GM21528 (cell line): ENCODE measurements around the gene LILRB3.
"Not testable (repeated sequence)": the region's sequence is repeated elsewhere in the genome, so short reads cannot be mapped to it uniquely, and the experiment has no call there.

ENCODE experiments used
- ATAC-seq: cut with Tn5 transposase; IDR thresholded peaks from one replicate; pipeline ENCODE4 v1.9.1; 2021; ENCODE audit warnings: mild to moderate bottlenecking, moderate library complexity; ENCODE audit not compliant: unreplicated experiment, low FRiP score

The LILRB3 gene

GRCh38 chr19:54214734-54215133 lies 8.1 kb downstream of the LILRB3 start:
- not testable (repeated sequence) for ATAC-seq

- ATAC-seq = not testable (repeated sequence)
Measured at GRCh38 chr19:54214217-54214616, 8.6 kb downstream of the LILRB3 start.

GRCh38 chr19:54211235-54211634 lies 11.6 kb downstream of the LILRB3 start:
- no peak for ATAC-seq

GRCh38 chr19:54209811-54210494 lies 12.9 kb downstream of the LILRB3 start:
- no peak for ATAC-seq

- no peak for ATAC-seq
Measured at GRCh38 chr19:54209058-54209810, 13.6 kb downstream of the LILRB3 start.

GRCh38 chr19:54208784-54209057 lies 14.1 kb downstream of the LILRB3 start:
- no peak for ATAC-seq

- no peak for ATAC-seq
Measured at GRCh38 chr19:54207983-54208783, 14.6 kb downstream of the LILRB3 start.

- ATAC-seq = no peak
Measured at GRCh38 chr19:54207676-54207982, 15.2 kb downstream of the LILRB3 start.

GRCh38 chr19:54207193-54207592 lies 15.6 kb downstream of the LILRB3 start:
- ATAC-seq = not testable (repeated sequence)

- ATAC-seq = no peak
Measured at GRCh38 chr19:54206831-54207177, 16.0 kb downstream of the LILRB3 start.

- no peak for ATAC-seq
Measured at GRCh38 chr19:54206030-54206830, 16.6 kb downstream of the LILRB3 start.

- ATAC-seq = no peak
Measured at GRCh38 chr19:54204767-54205468, 17.9 kb downstream of the LILRB3 start.

GRCh38 chr19:54203151-54203611 lies 19.6 kb downstream of the LILRB3 start:
- ATAC-seq = no peak

GRCh38 chr19:54201980-54202379 lies 20.8 kb downstream of the LILRB3 start:
- ATAC-seq = no peak

- no peak for ATAC-seq
Measured at GRCh38 chr19:54201172-54201701, 21.6 kb downstream of the LILRB3 start.

GRCh38 chr19:54199401-54199800 lies 23.4 kb downstream of the LILRB3 start:
- no peak for ATAC-seq

- ATAC-seq = no peak
Measured at GRCh38 chr19:54197121-54197520, 25.7 kb downstream of the LILRB3 start.

- ATAC-seq = no peak
Measured at GRCh38 chr19:54196536-54196935, 26.3 kb downstream of the LILRB3 start.

GRCh38 chr19:54194463-54194862 lies 28.3 kb downstream of the LILRB3 start:
- ATAC-seq = not testable (repeated sequence)

- ATAC-seq = no peak
Measured at GRCh38 chr19:54193011-54193410, 29.8 kb downstream of the LILRB3 start.
